GM12878 (cell line): ENCODE data around the gene SGMS1. TPM values are rescaled to one million over a fixed set of nuclear protein-coding genes. Genes with fewer than 3 reads are reported as not detected.

Source experiments
- ATAC-seq: fragments of 200-7000 bp; cut with Tn5 transposase; 3 replicates; pipeline ENCODE4 v1.9.1; 2020; ENCODE audit warnings: mild to moderate bottlenecking, moderate library complexity
- BruUV-seq: library from RNA; stranded (reverse); fragments of 400-500 nt; replicated peaks from 2 replicates; lab custom pipeline; 2021; lab: Mats Ljungman, UMichigan
- CTCF ChIA-PET: fragments of 300-600 bp; sonication (Branson Sonifier 250); formaldehyde crosslinking; extraction: SDS; loops from one replicate; lab custom pipeline; 2021; ENCODE audit warnings: inconsistent platforms; lab: Yijun Ruan, JAX
- POLR2A ChIA-PET: fragments of 350-600 bp; formaldehyde crosslinking; extraction: SDS; loops from one replicate; lab custom pipeline; 2021; ENCODE audit warnings: inconsistent platforms; lab: Charles Lee
- RAD21 ChIA-PET: fragments of 300-600 bp; sonication (Branson Sonifier 250); formaldehyde crosslinking; loops from one replicate; lab custom pipeline; 2023; ENCODE audit warnings: antibody characterized with exemption; ENCODE audit not compliant: unreplicated experiment; lab: Charles Lee
- SMC1A ChIA-PET: fragments of 300-600 bp; sonication (Branson Sonifier 250); formaldehyde crosslinking; loops from one replicate; lab custom pipeline; 2023; ENCODE audit not compliant: unreplicated experiment, uncharacterized antibody; lab: Charles Lee
- DNase-seq: peaks from one replicate; pipeline ENCODE4 v3.0.0-alpha.2; 2011; ENCODE audit warnings: low read depth, low spot score
- FAIRE-seq: peaks from 3 replicates; lab custom pipeline; 2011; peaks lifted over from hg19 to GRCh38; lab: Jason Lieb, UNC
- H2AFZ ChIP-seq: 2 replicates; pipeline ENCODE4 v1.6.0; 2011; ENCODE audit warnings: low read depth, low read length, control low read depth; ENCODE audit not compliant: control insufficient read depth
- H3K27ac ChIP-seq: 2 replicates; pipeline ENCODE4 v1.5.1; 2011; ENCODE audit warnings: control low read depth; ENCODE audit not compliant: control insufficient read depth, insufficient read depth
- H3K27me3 ChIP-seq, 2 experiments: replicated peaks in 1 of 2; 2 replicates each; pipeline versions ENCODE4 v1.6.0 to v1.6.1; 2011; ENCODE audit warnings: low read length in 1 of 2; ENCODE audit not compliant: control insufficient read depth in 2 of 2, insufficient read depth in 2 of 2
- H3K36me3 ChIP-seq, 2 experiments: 2 replicates each; pipeline ENCODE4 v1.5.1; 2011; ENCODE audit warnings: low read length in 1 of 2; ENCODE audit not compliant: control insufficient read depth in 2 of 2, insufficient read depth in 2 of 2
- H3K4me1 ChIP-seq: 2 replicates; pipeline ENCODE4 v1.6.1; 2011; ENCODE audit warnings: mild to moderate bottlenecking, low read length, moderate library complexity, mixed read lengths; ENCODE audit not compliant: control insufficient read depth, insufficient read depth
- H3K4me2 ChIP-seq: 2 replicates; pipeline ENCODE4 v1.6.0; 2011; ENCODE audit warnings: control low read depth; ENCODE audit not compliant: control insufficient read depth, insufficient read depth
- H3K4me3 ChIP-seq: fragments of 200-600 bp; sonication (generic); 2 replicates; pipeline ENCODE4 v1.5.1; 2016
- H3K79me2 ChIP-seq: 2 replicates; pipeline ENCODE4 v1.6.0; 2011; ENCODE audit warnings: low read length; ENCODE audit not compliant: control insufficient read depth, insufficient read depth
- H3K9ac ChIP-seq: 2 replicates; pipeline ENCODE4 v1.8.0; 2011; ENCODE audit warnings: low read length, control low read depth, mixed read lengths; ENCODE audit not compliant: control insufficient read depth, insufficient read depth
- H3K9me3 ChIP-seq: replicated peaks from 3 replicates; pipeline ENCODE4 v1.5.1; 2011; ENCODE audit warnings: mild to moderate bottlenecking, low read length; ENCODE audit not compliant: control insufficient read depth, insufficient read depth
- H4K20me1 ChIP-seq: 2 replicates; pipeline ENCODE4 v1.6.0; 2011; ENCODE audit not compliant: control insufficient read depth, insufficient read depth
- BCL11A ChIP-seq: IDR thresholded peaks from 2 replicates; pipeline ENCODE4 v1.6.1; 2011; ENCODE audit warnings: low read depth, low read length
- EGR1 ChIP-seq, 2 experiments: IDR thresholded peaks; 1 replicate in 1 of 2; 2 replicates in 1 of 2; pipeline ENCODE4 v1.6.1; 2011 to 2012; ENCODE audit warnings: low read depth in 2 of 2, low read length in 2 of 2, borderline replicate concordance in 1 of 2, mild to moderate bottlenecking in 1 of 2, moderate library complexity in 1 of 2
- EP300 ChIP-seq, 2 experiments: fragments of 150-350 bp in 1 of 2; IDR thresholded peaks; 2 replicates each; pipeline ENCODE4 v1.6.1; 2011 to 2012; ENCODE audit warnings: low read depth in 2 of 2, low read length in 2 of 2, borderline replicate concordance in 1 of 2, improper control_type of control experiment in 1 of 2, inconsistent platforms in 1 of 2; ENCODE audit not compliant: control insufficient read depth in 1 of 2
- HDAC6 ChIP-seq: fragments of 200-600 bp; sonication (generic); IDR thresholded peaks from one replicate; pipeline ENCODE4 v1.8.0; 2017; ENCODE audit warnings: antibody characterized with exemption; ENCODE audit not compliant: unreplicated experiment
- NFYA ChIP-seq: IDR thresholded peaks from 2 replicates; pipeline ENCODE4 v1.6.1; 2011; ENCODE audit warnings: low read depth, mild to moderate bottlenecking, low read length, improper control_type of control experiment, borderline replicate concordance
- SIN3A ChIP-seq: IDR thresholded peaks from 2 replicates; pipeline ENCODE4 v1.6.1; 2012; ENCODE audit warnings: low read depth, low read length, improper control_type of control experiment
- SMAD1 ChIP-seq: fragments of 450-650 bp; IDR thresholded peaks from 2 replicates; pipeline ENCODE4 v1.6.1; 2018; ENCODE audit warnings: mild to moderate bottlenecking, low read depth; ENCODE audit not compliant: partially characterized antibody
- ZBED1 ChIP-seq: IDR thresholded peaks from 2 replicates; pipeline ENCODE4 v1.6.1; 2016; ENCODE audit warnings: borderline replicate concordance
- ZNF24 ChIP-seq: fragments of 450-650 bp; IDR thresholded peaks from 2 replicates; pipeline ENCODE4 v1.6.1; 2017; ENCODE audit warnings: antibody characterized with exemption, mild to moderate bottlenecking
- ZNF687 ChIP-seq: fragments of 450-650 bp; IDR thresholded peaks from 2 replicates; pipeline ENCODE4 v1.6.1; 2017; ENCODE audit warnings: mild to moderate bottlenecking, moderate library complexity
- WGBS: methylation state at CpG from one replicate; pipeline ENCODE4 v1.1.6; 2016; ENCODE audit warnings: low lambda C conversion rate; ENCODE audit not compliant: insufficient replicate concordance, insufficient coverage; ENCODE audit errors: missing lambda C conversion rate; 5-methylcytosine and 5-hydroxymethylcytosine counted together
- in situ Hi-C: fragments of 300-500 bp; cut with MboI; formaldehyde crosslinking; loops from 9 replicates; pipeline ENCODE4 v1.14.3; 2018; ENCODE audit warnings: mixed read lengths
- intact Hi-C: fragments of 100-400 bp; cut with micrococcal nuclease; formaldehyde crosslinking; loops from one replicate; pipeline ENCODE4 v1.14.2; 2022; ENCODE audit not compliant: unreplicated experiment
- polyA plus RNA-seq, 11 experiments: library from polyadenylated mRNA; depleted of rRNA in 4 of 11; unstranded in 6 of 11; stranded (reverse) in 5 of 11; fragments of >200 nt; fragmentation: Nextera tagmentation in 4 of 11; fragmentation: Illumina TruSeq in 1 of 11; extraction: Ambion mirVana in 4 of 11; extraction: Trizol in 1 of 11; gene quantifications; 1 replicate in 1 of 11; 2 replicates in 10 of 11; pipeline versions ENCODE4 v1.2.1 to v1.2.3, GENCODE V29; 2011 to 2016; ENCODE audit warnings: inconsistent platforms in 2 of 11, missing spikeins in 2 of 11, low read depth in 1 of 11
- total RNA-seq, 4 experiments: library from RNA; depleted of rRNA in 3 of 4; stranded (reverse); fragments of >200 nt in 3 of 4; fragmentation: Illumina TruSeq in 1 of 4; extraction: Trizol in 1 of 4; gene quantifications; 2 replicates each; pipeline versions ENCODE4 v1.2.1 to v1.2.3, GENCODE V29; 2013 to 2021

SGMS1 gene
- total and polyA plus RNA-seq, 10 of the 15 experiments (the other 5 are each of a cell fraction or from before 2014, with no cell fraction given), result 1.4 to 14.5 (median 4.9) TPM

GRCh38 chr10:50322077-50322476 is 301.7 kb downstream of the SGMS1 start:
- WGBS, result 27% methylated on average over 3 of the region's 3 CpGs
- no peaks in the 10 kb centered on the region; a peak in 1 of 4 replicates for H3K36me3 ChIP-seq
- no TSS peak for BruUV-seq
- no peak overlapping the region for H3K4me2 ChIP-seq
- ChIA-PET POLR2A (interaction anchor here (0.9 kb wide), 1 partner anchor 9 kb away, joined by 3 read pairs; no protein-coding TSS in a partner anchor), CTCF (interaction anchor here (1.0 kb wide), 1 partner anchor 45 kb away, joined by 3 read pairs; no protein-coding TSS in a partner anchor), SMC1A (interaction anchor here (1.1 to 2.6 kb wide), 5 partner anchors 8 to 94 kb away, joined by 3 to 9 read pairs (median 7); no protein-coding TSS in a partner anchor), RAD21 (interaction anchor here (1.2 kb wide), 1 partner anchor 9 kb away, joined by 3 read pairs; no protein-coding TSS in a partner anchor)
- peak; percentile 69 for ATAC-seq
- FAIRE-seq, result no peak
- no peaks in the 10 kb centered on the region for H3K27me3 ChIP-seq
- H3K4me1 ChIP-seq, result peaks cover 14% of the 10 kb centered on the region
- H3K27ac ChIP-seq, result no peak overlapping the region
- no peak overlapping the region for H3K9ac ChIP-seq
- peaks cover 5% of the 10 kb centered on the region for H3K79me2 ChIP-seq
- no peak overlapping the region for H2AFZ ChIP-seq
- in situ Hi-C loops (no loop called here), intact Hi-C loops (loop anchor here (2.0 kb wide), 1 partner anchor 19 kb away; no protein-coding TSS in a partner anchor)
- no peaks in the 10 kb centered on the region for H3K9me3 ChIP-seq
- H3K4me3 ChIP-seq, result no peak overlapping the region
- peaks cover 3% of the 10 kb centered on the region; the same call in 1 of the 2 replicates for H4K20me1 ChIP-seq
- DNase-seq, result no peak
- no peak for TF ChIP-seq HDAC6
- TF ChIP-seq SIN3A, result no peak
- TF ChIP-seq EP300 (IDR thresholded peaks at IDR 0.05; ENCODE audit: borderline replicate concordance in 1 of 2, control insufficient read depth in 1 of 2, low read depth in 2 of 2, low read length in 2 of 2), result peak in 1 of 2 experiments; percentile 30; a peak in 1 of 4 replicates
- TF ChIP-seq SMAD1, result no peak
- TF ChIP-seq EGR1 (IDR thresholded peaks at IDR 0.05; ENCODE audit: borderline replicate concordance in 1 of 2, low read depth in 2 of 2, low read length in 2 of 2), result no peak

- Histone ChIP-seq H2AFZ (no peak overlapping the region), H4K20me1 (peaks cover 6% of the 10 kb centered on the region), H3K36me3 (no peaks in the 10 kb centered on the region; a peak in 1 of 4 replicates), H3K4me1 (peaks cover 9% of the 10 kb centered on the region; the same call in 1 of the 2 replicates), H3K4me2 (no peak overlapping the region), H3K9me3 (no peaks in the 10 kb centered on the region), H3K9ac (no peak overlapping the region), H3K4me3 (no peak overlapping the region), H3K79me2 (peaks cover 4% of the 10 kb centered on the region), H3K27ac (no peak overlapping the region), H3K27me3 (no peaks in the 10 kb centered on the region)
- RAD21 ChIA-PET, result no interaction called here
- SMC1A ChIA-PET, result interaction anchor here (0.7 to 1.6 kb wide), 7 partner anchors 8 to 303 kb away, joined by 3 to 7 read pairs (median 3); no protein-coding TSS in a partner anchor
- CTCF ChIA-PET, result interaction anchor here (0.8 to 1.6 kb wide), 3 partner anchors 11 to 50 kb away, joined by 3 to 7 read pairs (median 5); no protein-coding TSS in a partner anchor
- BruUV-seq, result no TSS peak
- no peak for FAIRE-seq
- in situ Hi-C loops, result no loop called here
- no peak for ATAC-seq
- intact Hi-C loops, result no loop called here
- POLR2A ChIA-PET, result no interaction called here
- DNase-seq, result no peak
- TF ChIP-seq ZNF24, result no peak
- no peak for TF ChIP-seq BCL11A
- no peak for TF ChIP-seq ZNF687
- TF ChIP-seq ZBED1, result no peak
- no peak for TF ChIP-seq NFYA
Observed at GRCh38 chr10:50318129-50318528, 305.6 kb downstream of the SGMS1 start.
